ENCODE measurements around the gene SERPINC1.

DNA sequence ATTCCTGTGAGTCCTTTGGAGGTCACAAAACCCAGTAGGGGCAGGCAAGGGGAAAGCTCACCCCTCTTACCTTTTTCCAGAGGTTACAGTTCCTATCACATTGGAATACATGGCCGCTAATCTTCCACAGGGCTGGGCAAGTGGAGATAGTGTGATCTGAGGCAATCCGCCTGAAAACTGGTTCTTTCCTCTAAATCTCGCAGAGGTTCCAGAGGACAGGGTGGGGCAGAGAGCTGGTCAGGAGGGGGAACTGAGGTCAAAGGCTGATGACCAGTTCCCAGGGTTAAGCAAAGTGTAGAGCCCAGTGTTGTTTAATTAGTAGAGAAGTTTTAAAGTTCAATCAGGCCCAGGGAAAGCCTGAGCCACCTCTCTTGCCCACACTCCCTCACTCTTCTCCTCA, at the start of gene SERPINC1:
- TF ChIP-seq EP300 (IDR thresholded peaks at IDR 0.05): no peak
- TF ChIP-seq, protein P1, sequence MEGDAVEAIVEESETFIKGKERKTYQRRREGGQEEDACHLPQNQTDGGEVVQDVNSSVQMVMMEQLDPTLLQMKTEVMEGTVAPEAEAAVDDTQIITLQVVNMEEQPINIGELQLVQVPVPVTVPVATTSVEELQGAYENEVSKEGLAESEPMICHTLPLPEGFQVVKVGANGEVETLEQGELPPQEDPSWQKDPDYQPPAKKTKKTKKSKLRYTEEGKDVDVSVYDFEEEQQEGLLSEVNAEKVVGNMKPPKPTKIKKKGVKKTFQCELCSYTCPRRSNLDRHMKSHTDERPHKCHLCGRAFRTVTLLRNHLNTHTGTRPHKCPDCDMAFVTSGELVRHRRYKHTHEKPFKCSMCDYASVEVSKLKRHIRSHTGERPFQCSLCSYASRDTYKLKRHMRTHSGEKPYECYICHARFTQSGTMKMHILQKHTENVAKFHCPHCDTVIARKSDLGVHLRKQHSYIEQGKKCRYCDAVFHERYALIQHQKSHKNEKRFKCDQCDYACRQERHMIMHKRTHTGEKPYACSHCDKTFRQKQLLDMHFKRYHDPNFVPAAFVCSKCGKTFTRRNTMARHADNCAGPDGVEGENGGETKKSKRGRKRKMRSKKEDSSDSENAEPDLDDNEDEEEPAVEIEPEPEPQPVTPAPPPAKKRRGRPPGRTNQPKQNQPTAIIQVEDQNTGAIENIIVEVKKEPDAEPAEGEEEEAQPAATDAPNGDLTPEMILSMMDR (IDR thresholded peaks at IDR 0.05): no peak
- no peak for TF ChIP-seq POLR2A (IDR thresholded peaks at IDR 0.05)

All from ovary (tissue), 3 donors.